ENCODE data around the gene CTTNBP2. TPM values are rescaled to one million over a fixed set of nuclear protein-coding genes. Genes with fewer than 3 reads are reported as not detected.

Gene CTTNBP2
- total and polyA plus RNA-seq, 2 of the 4 experiments (the other 2 are of a cell fraction), result 6.6 to 11.3 TPM

GRCh38 chr7:117698018-117698417 lies 175.2 kb downstream of the CTTNBP2 start:
- POLR2A ChIA-PET (ENCODE audit: unreplicated experiment), result no interaction called here
- TF ChIP-seq ELK1 (IDR thresholded peaks at IDR 0.05; ENCODE audit: borderline replicate concordance, low read depth, low read length), result no peak
- TF ChIP-seq POLR2A (IDR thresholded peaks at IDR 0.05; ENCODE audit: low read depth, low read length), result no peak
- TF ChIP-seq MXI1 (IDR thresholded peaks at IDR 0.05; ENCODE audit: borderline replicate concordance, low read depth, low read length), result no peak
- TF ChIP-seq MAZ (IDR thresholded peaks at IDR 0.05; ENCODE audit: borderline replicate concordance, low read depth, low read length), result no peak
- no peak for TF ChIP-seq NFE2L2 (IDR thresholded peaks at IDR 0.05; ENCODE audit: low read depth, low read length)
- no peak for TF ChIP-seq RCOR1 (IDR thresholded peaks at IDR 0.05; ENCODE audit: insufficient replicate concordance, low read length)
- no peak for TF ChIP-seq RFX5 (IDR thresholded peaks at IDR 0.05; ENCODE audit: low read depth, low read length)
- TF ChIP-seq RAD21 (IDR thresholded peaks at IDR 0.05; ENCODE audit: low read length), result no peak
- TF ChIP-seq BHLHE40 (IDR thresholded peaks at IDR 0.05; ENCODE audit: low read depth, low read length), result no peak
- no peak for TF ChIP-seq MAFK (IDR thresholded peaks at IDR 0.05; ENCODE audit: low read depth, low read length)
- Histone ChIP-seq H3K14ac (replicated peaks; ENCODE audit: low read depth, low read length) (no peak overlapping the region), H3K36me3 (ENCODE audit: control insufficient read depth, insufficient read depth, low read length) (no peaks in the 10 kb centered on the region), H3K18ac (ENCODE audit: low read depth, low read length) (no peak overlapping the region), H4K20me1 (ENCODE audit: insufficient read depth, low read length) (no peaks in the 10 kb centered on the region), H2AK5ac (ENCODE audit: low read depth, low read length) (no peak overlapping the region), H2BK20ac (ENCODE audit: low read depth, low read length) (no peak overlapping the region), H4K91ac (ENCODE audit: insufficient read depth, low read depth, low read length) (no peak overlapping the region), H3K9me1 (ENCODE audit: insufficient read depth, low read length) (no peaks in the 10 kb centered on the region), H2BK120ac (ENCODE audit: low read depth, low read length) (no peak overlapping the region), H3K56ac (ENCODE audit: extremely low read depth, insufficient read depth, low read length) (no peak overlapping the region), H2AFZ (replicated peaks; ENCODE audit: low read length, poor library complexity) (no peak overlapping the region), H4K8ac (ENCODE audit: low read depth in 2 of 2, low read length in 2 of 2) (no peak overlapping the region), H2BK15ac (ENCODE audit: low read depth, low read length) (no peak overlapping the region), H3K4me2 (ENCODE audit: low read depth, low read length) (no peak overlapping the region), H2AK9ac (replicated peaks; ENCODE audit: low read depth, low read length, poor library complexity) (no peak overlapping the region), H3K9ac (ENCODE audit: low read depth, low read length) (no peak overlapping the region), H3K23ac (ENCODE audit: low read depth, low read length) (no peak overlapping the region), H3K4ac (ENCODE audit: low read depth, low read length) (no peak overlapping the region), H2BK5ac (ENCODE audit: low read depth, low read length, poor library complexity, severe bottlenecking) (no peak overlapping the region), H3K4me3 (ENCODE audit: insufficient read depth, low read depth, low read length) (no peak overlapping the region), H4K5ac (ENCODE audit: low read depth, low read length) (no peak overlapping the region), H3K4me1 (ENCODE audit: control insufficient read depth, insufficient read depth, low read length) (no peaks in the 10 kb centered on the region), H3K27me3 (ENCODE audit: control insufficient read depth, insufficient read depth, low read length) (no peaks in the 10 kb centered on the region), H3K9me3 (ENCODE audit: control insufficient read depth, insufficient read depth, low read length) (no peaks in the 10 kb centered on the region), H3K27ac (ENCODE audit: insufficient read depth, low read length) (no peak overlapping the region), H3K79me1 (ENCODE audit: low read depth in 1 of 2, low read length in 2 of 2) (no peaks in the 10 kb centered on the region)
- WGBS, 2 experiments (ENCODE audit: extremely low coverage in 2 of 2, insufficient read length in 1 of 2), result no CpG with 5 or more reads among the region's 2 CpGs
- dilution Hi-C loops (cut with HindIII; ENCODE audit: low sequenced_read_pairs, unreplicated experiment), result no loop called here
- DNase-seq (no peak), ATAC-seq (ENCODE audit: low read depth) (no peak)
- in situ Hi-C loops (cut with MboI; ENCODE audit: low sequenced_read_pairs), result no loop called here
- intact Hi-C loops (cut with micrococcal nuclease), result no loop called here
- BruUV-seq (replicated peaks), result no TSS peak
- CTCF ChIA-PET, result no interaction called here
